GM23338 (cell line): ENCODE results near the gene MIER2. TPM values are rescaled to one million over a fixed set of nuclear protein-coding genes. Genes with fewer than 3 reads are reported as not detected.

Source experiments
- ATAC-seq: fragments of 200-7000 bp; cut with Tn5 transposase; 3 replicates; pipeline ENCODE4 v1.9.1; 2020
- DNase-seq: peaks from one replicate; pipeline ENCODE4 v3.0.0-alpha.2; 2015; ENCODE audit warnings: low spot score
- H2AFZ ChIP-seq: fragments of 200-600 bp; sonication (generic); 2 replicates; pipeline ENCODE4 v1.8.0; 2016; ENCODE audit warnings: antibody characterized with exemption, mild to moderate bottlenecking, moderate library complexity
- H3F3A ChIP-seq: fragments of 200-600 bp; sonication (generic); replicated peaks from 2 replicates; pipeline ENCODE4 v1.8.0; 2017; ENCODE audit warnings: antibody characterized with exemption, mixed run types, low read depth
- H3K27ac ChIP-seq: fragments of 200-600 bp; sonication (generic); 2 replicates; pipeline ENCODE4 v1.6.1; 2016; ENCODE audit warnings: low read depth
- H3K27me3 ChIP-seq: fragments of 200-600 bp; sonication (generic); 2 replicates; pipeline ENCODE4 v1.8.0; 2016; ENCODE audit warnings: mild to moderate bottlenecking, mixed run types, moderate library complexity; ENCODE audit not compliant: insufficient read depth
- H3K36me3 ChIP-seq: fragments of 200-600 bp; sonication (generic); 2 replicates; pipeline ENCODE4 v1.8.0; 2016; ENCODE audit warnings: mild to moderate bottlenecking; ENCODE audit not compliant: insufficient read depth
- H3K4me1 ChIP-seq: fragments of 200-600 bp; sonication (generic); 2 replicates; pipeline ENCODE4 v1.8.0; 2016; ENCODE audit warnings: mild to moderate bottlenecking, moderate library complexity; ENCODE audit not compliant: insufficient read depth
- H3K4me2 ChIP-seq: fragments of 200-600 bp; sonication (generic); 2 replicates; pipeline ENCODE4 v1.7.1; 2017; ENCODE audit warnings: mixed run types
- H3K4me3 ChIP-seq: fragments of 200-600 bp; sonication (generic); 2 replicates; pipeline ENCODE4 v1.6.1; 2016; ENCODE audit warnings: mixed run types
- H3K79me2 ChIP-seq: fragments of 200-600 bp; sonication (generic); replicated peaks from 2 replicates; pipeline ENCODE4 v1.8.0; 2017; ENCODE audit warnings: mild to moderate bottlenecking; ENCODE audit not compliant: insufficient read depth
- H3K9me2 ChIP-seq: fragments of 200-600 bp; sonication (generic); 2 replicates; pipeline ENCODE4 v1.8.0; 2017; ENCODE audit not compliant: insufficient read depth
- H4K20me1 ChIP-seq: fragments of 200-600 bp; sonication (generic); replicated peaks from 2 replicates; pipeline ENCODE4 v1.8.0; 2017; ENCODE audit warnings: mild to moderate bottlenecking; ENCODE audit not compliant: insufficient read depth
- H3K27ac Mint-ChIP-seq: 2 replicates; pipeline ENCODE4 v1.8.0; 2020; ENCODE audit warnings: inconsistent platforms, mild to moderate bottlenecking, moderate library complexity, mixed read lengths
- H3K27me3 Mint-ChIP-seq: 3 replicates; pipeline ENCODE4 v1.8.0; 2022; ENCODE audit warnings: low read depth, mild to moderate bottlenecking, moderate library complexity, mixed read lengths, inconsistent platforms; ENCODE audit not compliant: insufficient read depth, poor library complexity
- H3K36me3 Mint-ChIP-seq: 3 replicates; pipeline ENCODE4 v1.8.0; 2021; ENCODE audit warnings: low read depth, mild to moderate bottlenecking, inconsistent platforms, moderate library complexity, mixed read lengths
- H3K4me1 Mint-ChIP-seq: 3 replicates; pipeline ENCODE4 v1.8.0; 2020; ENCODE audit warnings: mild to moderate bottlenecking, inconsistent platforms, mixed read lengths
- H3K4me3 Mint-ChIP-seq: 3 replicates; pipeline ENCODE4 v1.8.0; 2021; ENCODE audit warnings: moderate library complexity, mild to moderate bottlenecking, inconsistent platforms, mixed read lengths
- H3K9me3 Mint-ChIP-seq: 3 replicates; pipeline ENCODE4 v1.8.0; 2020; ENCODE audit warnings: moderate library complexity, mild to moderate bottlenecking, inconsistent platforms, mixed read lengths
- CREB1 ChIP-seq: fragments of 250-450 bp; sonication (Bioruptor Pico); IDR thresholded peaks from 2 replicates; pipeline ENCODE4 v1.5.0; 2020; ENCODE audit warnings: low read depth, mild to moderate bottlenecking, moderate library complexity
- EZH2 ChIP-seq: fragments of 200-600 bp; sonication (generic); IDR thresholded peaks from one replicate; pipeline ENCODE4 v1.8.0; 2017; ENCODE audit warnings: antibody characterized with exemption, mild to moderate bottlenecking, low read depth; ENCODE audit not compliant: unreplicated experiment
- JUNB ChIP-seq: IDR thresholded peaks from one replicate; pipeline ENCODE4 v1.6.1; 2016; ENCODE audit warnings: antibody characterized with exemption; ENCODE audit not compliant: unreplicated experiment
- NANOG ChIP-seq: IDR thresholded peaks from 2 replicates; pipeline ENCODE4 v1.6.1; 2016; ENCODE audit warnings: antibody characterized with exemption, borderline replicate concordance
- REST ChIP-seq: IDR thresholded peaks from one replicate; pipeline ENCODE4 v1.6.1; 2018; ENCODE audit warnings: antibody characterized with exemption; ENCODE audit not compliant: unreplicated experiment
- ZNF114 ChIP-seq: fragments of 250-450 bp; sonication (Bioruptor Pico); IDR thresholded peaks from 2 replicates; pipeline ENCODE4 v1.5.0; 2020; ENCODE audit warnings: mild to moderate bottlenecking, moderate library complexity
- ZNF462 ChIP-seq: fragments of 250-450 bp; sonication (Bioruptor Pico); IDR thresholded peaks from 2 replicates; pipeline ENCODE4 v1.5.0; 2020; ENCODE audit warnings: mild to moderate bottlenecking, moderate library complexity
- polyA plus RNA-seq: library from polyadenylated mRNA; unstranded; fragments of >200 nt; fragmentation: Nextera tagmentation; extraction: Ambion mirVana; gene quantifications from 2 replicates; pipeline ENCODE4 v1.2.1, GENCODE V29; 2016
- total RNA-seq: library from RNA; depleted of rRNA; stranded (reverse); fragments of >200 nt; shearing (Covaris generic); gene quantifications from 2 replicates; pipeline ENCODE4 v1.2.3, GENCODE V29; 2014

MIER2 gene
- total and polyA plus RNA-seq, 2 experiments from 2014 or later, result 30.2 to 37.9 TPM

- no peak for TF ChIP-seq ZNF462 (CRISPR knock-in tag)
Observed at GRCh38 chr19:273393-273792, 71.2 kb downstream of the MIER2 start (continued).

- Mint-ChIP-seq H3K9me3 (peaks cover 2% of the 10 kb centered on the region; the same call in 2 of the 3 replicates), H3K4me3 (no peak overlapping the region), H3K4me1 (peaks cover 8% of the 10 kb centered on the region), H3K27me3 (peaks cover 6% of the 10 kb centered on the region), H3K36me3 (no peaks in the 10 kb centered on the region), H3K27ac (no peak overlapping the region)
- H3K36me3 ChIP-seq, result no peaks in the 10 kb centered on the region
- peaks cover 7% of the 10 kb centered on the region; the same call in 1 of the 2 replicates for H3K4me1 ChIP-seq
- H3K27me3 ChIP-seq, result peaks cover 20% of the 10 kb centered on the region
- no peak overlapping the region for H2AFZ ChIP-seq
- H4K20me1 ChIP-seq, result no peaks in the 10 kb centered on the region
- no peaks in the 10 kb centered on the region for H3K9me2 ChIP-seq
- H3K4me2 ChIP-seq, result no peak overlapping the region
- no peaks in the 10 kb centered on the region for H3K79me2 ChIP-seq
- no peaks in the 10 kb centered on the region for H3F3A ChIP-seq
- H3K4me3 ChIP-seq, result no peak overlapping the region
- ATAC-seq, result no peak
- DNase-seq, result no peak
- H3K27ac ChIP-seq, result no peak overlapping the region
- TF ChIP-seq REST (no peak), ZNF114 (CRISPR knock-in tag) (no peak), JUNB (no peak), CREB1 (no peak), NANOG (no peak), EZH2 (no peak)
Observed at GRCh38 chr19:271856-272255, 72.7 kb downstream of the MIER2 start.
